Gastrocnemius medialis (tissue), 4 donors: ENCODE results near the gene CPZ.

Experiments used
- CTCF ChIP-seq, 5 experiments: fragments of 450-650 bp in 3 of 5; fragments of 200-600 bp in 2 of 5; sonication (generic) in 2 of 5; IDR thresholded peaks in 4 of 5; conservative IDR thresholded peaks in 1 of 5; 1 replicate in 4 of 5; 2 replicates in 1 of 5; pipeline ENCODE4 v1.5.1; 2016 to 2019; ENCODE audit warnings: antibody characterized with exemption in 5 of 5, mild to moderate bottlenecking in 3 of 5, moderate library complexity in 3 of 5
- POLR2A ChIP-seq, 2 donors: fragments of 450-650 bp; IDR thresholded peaks; one replicate each; pipeline ENCODE4 v1.6.1; 2017; ENCODE audit warnings: antibody characterized with exemption in 2 of 2, mild to moderate bottlenecking in 2 of 2, moderate library complexity in 2 of 2

GRCh38 chr4:8574796-8575370 lies 17.7 kb upstream of the CPZ start:
- no peak for TF ChIP-seq CTCF (IDR thresholded peaks at IDR 0.05 in 4 of 5, conservative IDR thresholded peaks at IDR 0.05 in 1 of 5)
- TF ChIP-seq POLR2A (IDR thresholded peaks at IDR 0.05) = no peak
